B cell (primary cell): ENCODE results near the gene MYH13. TPM values are rescaled to one million over a fixed set of nuclear protein-coding genes. Genes with fewer than 3 reads are reported as not detected.

Source experiments
- ATAC-seq: fragments of 200-7000 bp; cut with Tn5 transposase; one replicate; pipeline ENCODE4 v1.10.0; 2021; ENCODE audit warnings: low read depth, mild to moderate bottlenecking, moderate number of reproducible peaks, moderate library complexity
- CTCF ChIA-PET: fragments of 350-600 bp; sonication (Branson Sonifier 250); formaldehyde crosslinking; loops from one replicate; lab custom pipeline; 2021; ENCODE audit warnings: antibody characterized with exemption, inconsistent platforms; lab: Charles Lee
- POLR2A ChIA-PET: fragments of 350-600 bp; sonication (Branson Sonifier 250); formaldehyde crosslinking; loops from one replicate; lab custom pipeline; 2021; ENCODE audit warnings: antibody characterized with exemption; lab: Charles Lee
- DNase-seq: peaks from one replicate; pipeline ENCODE4 v3.0.0; 2013
- H2AFZ ChIP-seq: 2 replicates; pipeline ENCODE4 v1.6.1; 2012; ENCODE audit warnings: mild to moderate bottlenecking, low read depth, low read length; ENCODE audit not compliant: insufficient read depth, poor library complexity, severe bottlenecking
- H3K27ac ChIP-seq, 2 donors: 1 replicate in 1 of 2; 2 replicates in 1 of 2; pipeline ENCODE4 v1.5.1; 2012 to 2013; ENCODE audit warnings: low read length in 2 of 2, mild to moderate bottlenecking in 2 of 2, moderate library complexity in 1 of 2
- H3K27me3 ChIP-seq, 4 experiments: fragments of 200-600 bp in 1 of 4; sonication (generic) in 1 of 4; replicated peaks in 1 of 4; 1 replicate in 2 of 4; 2 replicates in 2 of 4; pipeline versions ENCODE4 v1.6.1 to v1.7.0; 2013 to 2016; ENCODE audit warnings: low read length in 3 of 4, mild to moderate bottlenecking in 2 of 4, mixed read lengths in 1 of 4, moderate library complexity in 1 of 4; ENCODE audit not compliant: insufficient read depth in 4 of 4, control insufficient read depth in 3 of 4; ENCODE audit errors: control extremely low read depth in 1 of 4
- H3K36me3 ChIP-seq, 2 experiments: replicated peaks in 1 of 2; 1 replicate in 1 of 2; 2 replicates in 1 of 2; pipeline versions ENCODE4 v1.6.1 to v1.7.1; 2013; ENCODE audit warnings: low read length in 1 of 2; ENCODE audit not compliant: insufficient read depth in 2 of 2, control insufficient read depth in 1 of 2; ENCODE audit errors: control extremely low read depth in 1 of 2, extremely low read depth in 1 of 2
- H3K4me1 ChIP-seq, 2 donors: fragments of 200-600 bp in 1 of 2; sonication (generic) in 1 of 2; 1 replicate in 1 of 2; 2 replicates in 1 of 2; pipeline versions ENCODE4 v1.5.1 to v1.6.1; 2013 to 2017; ENCODE audit warnings: low read length in 2 of 2; ENCODE audit not compliant: control insufficient read depth in 2 of 2, insufficient read depth in 2 of 2
- H3K4me2 ChIP-seq: replicated peaks from 2 replicates; pipeline ENCODE3; 2012; ENCODE audit warnings: mild to moderate bottlenecking, low read depth, low read length; ENCODE audit not compliant: poor library complexity, severe bottlenecking
- H3K4me3 ChIP-seq, 5 experiments: fragments of 200-600 bp in 1 of 5; sonication (generic) in 1 of 5; 1 replicate in 3 of 5; 2 replicates in 2 of 5; pipeline versions ENCODE4 v1.5.1 to v1.7.0; 2011 to 2016; ENCODE audit warnings: low read length in 4 of 5, mild to moderate bottlenecking in 4 of 5, low read depth in 2 of 5, control low read depth in 1 of 5, moderate library complexity in 1 of 5; ENCODE audit not compliant: insufficient read depth in 1 of 5; ENCODE audit errors: control extremely low read depth in 1 of 5, extremely low read depth in 1 of 5
- H3K79me2 ChIP-seq: fragments of 200-600 bp; sonication (generic); one replicate; pipeline ENCODE4 v1.6.0; 2016; ENCODE audit warnings: low read length; ENCODE audit not compliant: control insufficient read depth, insufficient read depth
- H3K9ac ChIP-seq: fragments of 200-600 bp; sonication (generic); 2 replicates; pipeline ENCODE4 v1.6.1; 2017; ENCODE audit warnings: mild to moderate bottlenecking, low read length, moderate library complexity
- H3K9me3 ChIP-seq, 3 donors: one replicate each; pipeline versions ENCODE4 v1.6.1 to v1.7.1; 2013; ENCODE audit warnings: low read length in 2 of 3; ENCODE audit not compliant: control insufficient read depth in 2 of 3, insufficient read depth in 1 of 3; ENCODE audit errors: control extremely low read depth in 1 of 3
- H4K20me1 ChIP-seq: 2 replicates; pipeline ENCODE4 v1.6.0; 2012; ENCODE audit warnings: mild to moderate bottlenecking, low read length; ENCODE audit not compliant: insufficient read depth, control insufficient read depth, poor library complexity, severe bottlenecking
- H3K27ac Mint-ChIP-seq: one replicate; pipeline ENCODE4 v1.8.0; 2021; ENCODE audit warnings: mixed read lengths
- H3K27me3 Mint-ChIP-seq: one replicate; pipeline ENCODE4 v1.8.0; 2021; ENCODE audit warnings: mixed read lengths
- H3K4me1 Mint-ChIP-seq: one replicate; pipeline ENCODE4 v1.8.0; 2021; ENCODE audit warnings: mixed read lengths
- H3K4me3 Mint-ChIP-seq: one replicate; pipeline ENCODE4 v1.8.0; 2021; ENCODE audit warnings: mixed read lengths
- H3K9me3 Mint-ChIP-seq: one replicate; pipeline ENCODE4 v1.8.0; 2022; ENCODE audit warnings: mixed read lengths; ENCODE audit not compliant: insufficient read depth
- CTCF ChIP-seq: fragments of 200-600 bp; IDR thresholded peaks from one replicate; pipeline ENCODE4 v1.8.0; 2022; ENCODE audit warnings: antibody characterized with exemption, mild to moderate bottlenecking
- EZH2 ChIP-seq: IDR thresholded peaks from 2 replicates; pipeline ENCODE4 v1.6.1; 2012; ENCODE audit warnings: borderline replicate concordance, low read depth, mild to moderate bottlenecking, moderate library complexity, low read length; ENCODE audit not compliant: insufficient read depth, poor library complexity, severe bottlenecking
- WGBS: methylation state at CpG from one replicate; pipeline ENCODE4 v1.1.5; 2013; ENCODE audit warnings: missing lambda C conversion rate; ENCODE audit not compliant: insufficient coverage; 5-methylcytosine and 5-hydroxymethylcytosine counted together
- intact Hi-C: fragments of 100-400 bp; cut with micrococcal nuclease; formaldehyde crosslinking; loops from one replicate; pipeline ENCODE4 v1.10.0; 2022
- polyA plus RNA-seq: library from polyadenylated mRNA; depleted of rRNA; stranded (reverse); fragments of >200 nt; gene quantifications from 2 replicates; pipeline ENCODE4 v1.2.3, GENCODE V29; 2012
- total RNA-seq, 2 donors: library from RNA; stranded (reverse); fragments of 120-200 nt in 1 of 2; gene quantifications; 1 replicate in 1 of 2; 2 replicates in 1 of 2; pipeline versions ENCODE4 v1.2.3 to v1.2.4, GENCODE V29; 2013 to 2022

Gene MYH13
- total and polyA plus RNA-seq, 2 donors (not counting 1 experiment from before 2014, with no cell fraction given), result not detected

DNA sequence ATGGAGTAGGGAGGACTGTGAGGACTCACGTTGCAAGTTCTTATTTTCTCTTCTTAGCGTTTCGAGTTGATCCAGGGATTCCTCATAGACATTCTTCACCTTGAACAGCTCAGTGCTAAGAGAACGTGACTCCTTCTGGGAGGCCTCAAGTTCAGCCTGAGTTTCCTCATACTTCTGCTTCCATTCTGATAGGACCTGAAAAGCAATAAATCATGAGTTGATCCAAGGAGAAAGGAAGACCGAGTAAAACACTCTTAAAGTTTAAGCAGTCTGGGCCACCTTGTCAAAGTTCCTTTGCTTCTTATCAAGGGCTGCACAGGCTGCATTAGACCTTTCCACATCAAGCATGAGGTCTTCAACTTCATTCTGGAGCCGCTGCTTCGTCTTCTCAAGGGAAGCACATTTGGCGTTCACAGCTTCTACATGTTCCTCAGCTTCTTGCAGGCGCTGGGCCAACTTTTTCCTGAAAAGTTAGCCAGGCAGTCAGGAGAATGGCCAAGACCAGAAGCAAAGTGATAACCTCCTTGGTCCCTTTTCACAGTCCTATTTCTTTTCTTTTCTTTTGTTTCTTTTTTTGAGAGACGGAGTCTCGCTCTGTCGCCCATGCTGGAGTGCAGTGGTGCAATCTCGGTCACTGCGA, 23.8 kb upstream of the MYH13 start:
- no peak overlapping the region for H3K27ac ChIP-seq
- H3K27ac Mint-ChIP-seq, result no peak overlapping the region
- no peak overlapping the region for H2AFZ ChIP-seq
- no peaks in the 10 kb centered on the region for H3K9me3 Mint-ChIP-seq
- H3K36me3 ChIP-seq, result no peaks in the 10 kb centered on the region
- intact Hi-C loops, result no loop called here
- ATAC-seq, result no peak
- TF ChIP-seq CTCF (no peak), EZH2 (no peak)
- POLR2A ChIA-PET, result no interaction called here
- no peak overlapping the region for H3K4me2 ChIP-seq
- no peaks in the 10 kb centered on the region for H3K27me3 ChIP-seq
- DNase-seq, result no peak
- no peaks in the 10 kb centered on the region for H4K20me1 ChIP-seq
- no peak overlapping the region for H3K9ac ChIP-seq
- no peaks in the 10 kb centered on the region for H3K4me1 ChIP-seq
- H3K79me2 ChIP-seq, result no peaks in the 10 kb centered on the region
- no peak overlapping the region for H3K4me3 ChIP-seq
- no peak overlapping the region for H3K4me3 Mint-ChIP-seq
- no peaks in the 10 kb centered on the region for H3K4me1 Mint-ChIP-seq
- peaks cover 18% of the 10 kb centered on the region for H3K27me3 Mint-ChIP-seq
- H3K9me3 ChIP-seq, result peaks cover 0 to 3% (median 0%) of the 10 kb centered on the region in 3 donors
- 68% methylated on average over 12 of the region's 14 CpGs for WGBS
- CTCF ChIA-PET, result interaction anchor here (1.0 kb wide), 1 partner anchor 68 kb away, joined by 3 read pairs; no protein-coding TSS in a partner anchor

- Histone ChIP-seq H3K4me2 (no peak overlapping the region), H3K9me3 (no peaks in the 10 kb centered on the region), H2AFZ (no peak overlapping the region), H3K27me3 (no peaks in the 10 kb centered on the region), H3K4me3 (no peak overlapping the region), H3K27ac (no peak overlapping the region), H4K20me1 (no peaks in the 10 kb centered on the region), H3K4me1 (no peaks in the 10 kb centered on the region), H3K79me2 (no peaks in the 10 kb centered on the region), H3K36me3 (no peaks in the 10 kb centered on the region), H3K9ac (no peak overlapping the region)
- ATAC-seq, result no peak
- intact Hi-C loops, result no loop called here
- no peak for TF ChIP-seq EZH2
- no peak for TF ChIP-seq CTCF
- ChIA-PET CTCF (no interaction called here), POLR2A (no interaction called here)
- DNase-seq, result no peak
- Mint-ChIP-seq H3K9me3 (no peaks in the 10 kb centered on the region), H3K4me3 (no peak overlapping the region), H3K4me1 (no peaks in the 10 kb centered on the region), H3K27me3 (peaks cover 16% of the 10 kb centered on the region), H3K27ac (no peak overlapping the region)
- 95% methylated on average over 5 of the region's 6 CpGs for WGBS
These were observed 21.5 kb upstream of the MYH13 start for GRCh38 chr17:10394201-10394887.
